HG03095 (cell line): ENCODE data around the gene EIF2S1.

Experiments used
- ATAC-seq: cut with Tn5 transposase; IDR thresholded peaks from one replicate; pipeline ENCODE4 v1.9.1; 2021; ENCODE audit warnings: moderate library complexity; ENCODE audit not compliant: unreplicated experiment

The EIF2S1 gene

GRCh38 chr14:67432050-67432564 lies 72.0 kb downstream of the EIF2S1 start:
- ATAC-seq = no peak

- no peak for ATAC-seq
Observed at GRCh38 chr14:67435603-67436002, 75.5 kb downstream of the EIF2S1 start.
